Measurements from ENCODE around the gene ARHGAP10.

ARHGAP10 gene

DNA sequence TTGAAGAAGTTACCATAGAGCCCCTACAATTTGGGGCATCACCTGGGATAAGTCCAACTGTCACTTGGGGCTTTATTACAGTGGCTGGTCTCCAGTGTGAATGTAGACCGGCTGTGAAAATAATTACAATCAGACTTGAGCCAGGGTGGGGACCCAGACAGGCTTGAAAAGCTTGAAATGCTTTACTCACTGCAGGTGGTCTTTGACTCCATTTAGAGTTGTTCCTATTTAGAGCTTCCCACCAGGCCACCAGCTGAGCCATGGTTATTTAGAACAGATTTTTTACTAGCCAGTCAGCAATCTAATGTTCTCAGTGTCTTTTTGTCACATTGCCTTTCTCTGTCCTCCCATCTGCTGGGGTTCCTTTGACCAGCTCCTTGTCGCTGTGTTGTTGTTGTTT, 5.7 kb downstream of the ARHGAP10 start:
- Histone ChIP-seq H3K27ac (replicated peaks; ENCODE audit: low read length) (no peak overlapping the region), H3K36me3 (replicated peaks in 1 of 2; ENCODE audit: control insufficient read depth in 2 of 2, insufficient read depth in 2 of 2, low read length in 2 of 2) (no peaks in the 10 kb centered on the region), H3K27me3 (ENCODE audit: control insufficient read depth in 3 of 3, insufficient read depth in 3 of 3, low read depth in 1 of 3, low read length in 3 of 3) (peaks cover 2 to 44% (median 19%) of the 10 kb centered on the region in 3 experiments)

DNA sequence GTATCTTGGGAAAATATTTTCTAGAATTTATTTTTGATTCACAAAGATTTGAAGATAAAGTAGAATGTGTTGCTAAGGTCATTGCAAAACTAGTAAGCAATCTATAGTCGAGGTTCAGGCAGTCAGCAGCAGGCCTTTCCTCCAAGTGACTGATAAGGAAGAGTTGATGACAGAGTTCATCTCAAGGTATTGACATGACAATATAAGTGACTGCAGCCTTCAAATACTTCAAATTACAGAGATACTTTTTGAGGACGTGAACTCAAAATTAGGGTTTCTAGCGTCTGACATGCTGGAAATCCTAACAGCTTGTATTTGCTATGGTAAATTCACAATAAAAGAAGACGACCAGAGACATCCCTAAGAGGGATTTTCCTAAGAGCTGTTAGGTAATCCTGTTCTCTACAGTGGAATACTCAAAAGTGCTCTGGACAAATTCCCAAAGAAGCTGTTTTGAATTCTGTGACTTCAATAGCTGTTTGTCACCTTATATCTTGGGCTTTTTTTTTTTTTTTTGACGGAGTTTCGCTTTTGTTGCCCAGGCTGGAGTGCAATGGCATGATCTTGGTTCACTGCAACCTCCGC, 7.4 kb downstream of the ARHGAP10 start:
- no peak overlapping the region for H4K8ac ChIP-seq (ENCODE audit: low read depth, low read length)
- H3K18ac ChIP-seq (ENCODE audit: low read length), result no peak overlapping the region
- no peak overlapping the region for H3K23ac ChIP-seq (ENCODE audit: low read depth, low read length, poor library complexity)
- no peaks in the 10 kb centered on the region for H3K79me1 ChIP-seq (ENCODE audit: low read depth, low read length)
- no peaks in the 10 kb centered on the region for H3K9me3 ChIP-seq (replicated peaks in 1 of 2; ENCODE audit: control insufficient read depth in 2 of 2, insufficient read depth in 1 of 2, low read depth in 1 of 2, low read length in 2 of 2)
- H2BK15ac ChIP-seq (ENCODE audit: low read length), result no peak overlapping the region
- no peak overlapping the region for H2AK5ac ChIP-seq (ENCODE audit: low read depth, low read length)
- H3K27ac ChIP-seq (replicated peaks; ENCODE audit: low read length), result no peak overlapping the region
- WGBS, 2 donors (ENCODE audit: extremely low coverage in 2 of 2, insufficient read length in 2 of 2, insufficient replicate concordance in 1 of 2), result no CpG with 5 or more reads among the region's 7 CpGs
- no peak overlapping the region for H2BK5ac ChIP-seq (ENCODE audit: low read length)
- H3K27me3 ChIP-seq (ENCODE audit: control insufficient read depth in 3 of 3, insufficient read depth in 3 of 3, low read depth in 1 of 3, low read length in 3 of 3), result peaks cover 0 to 28% (median 4%) of the 10 kb centered on the region in 3 experiments
- no peak overlapping the region for H3K14ac ChIP-seq (ENCODE audit: low read length)
- no peaks in the 10 kb centered on the region for H3K36me3 ChIP-seq (replicated peaks in 1 of 2; ENCODE audit: control insufficient read depth in 2 of 2, insufficient read depth in 2 of 2, low read length in 2 of 2)
- no peak overlapping the region for H2BK12ac ChIP-seq (ENCODE audit: low read length)
- no peaks in the 10 kb centered on the region for H3K4me1 ChIP-seq (ENCODE audit: control insufficient read depth in 2 of 2, insufficient read depth in 1 of 2, low read depth in 1 of 2, low read length in 2 of 2)
- no peak overlapping the region for H3K4ac ChIP-seq (ENCODE audit: low read length)
- H3K9ac ChIP-seq (ENCODE audit: low read depth, low read length, poor library complexity), result no peak overlapping the region
- no peak overlapping the region for H3K4me3 ChIP-seq (ENCODE audit: low read length in 2 of 2)
- H2AFZ ChIP-seq (ENCODE audit: low read length), result no peak overlapping the region
- no peak overlapping the region for H4K91ac ChIP-seq (ENCODE audit: low read depth, low read length, poor library complexity)
- H3K4me2 ChIP-seq (ENCODE audit: insufficient read depth, low read length, poor library complexity, severe bottlenecking), result no peak overlapping the region
- H2BK120ac ChIP-seq (ENCODE audit: low read depth, low read length), result no peak overlapping the region
- DNase-seq (ENCODE audit: low spot score), result no peak

More for the DNA sequence above, 5.7 kb downstream of the ARHGAP10 start:
- Histone ChIP-seq H2BK15ac (ENCODE audit: low read length) (no peak overlapping the region), H3K4me1 (ENCODE audit: control insufficient read depth in 2 of 2, insufficient read depth in 1 of 2, low read depth in 1 of 2, low read length in 2 of 2) (peaks cover 0 to 5% of the 10 kb centered on the region in 2 donors), H3K4me3 (ENCODE audit: low read length in 2 of 2) (no peak overlapping the region), H4K91ac (ENCODE audit: low read depth, low read length, poor library complexity) (no peak overlapping the region), H3K9ac (ENCODE audit: low read depth, low read length, poor library complexity) (no peak overlapping the region), H2BK5ac (ENCODE audit: low read length) (no peak overlapping the region), H2AK5ac (ENCODE audit: low read depth, low read length) (no peak overlapping the region), H3K4ac (ENCODE audit: low read length) (no peak overlapping the region), H3K18ac (ENCODE audit: low read length) (no peak overlapping the region), H3K79me1 (ENCODE audit: low read depth, low read length) (no peaks in the 10 kb centered on the region), H3K14ac (ENCODE audit: low read length) (no peak overlapping the region), H3K4me2 (ENCODE audit: insufficient read depth, low read length, poor library complexity, severe bottlenecking) (no peak overlapping the region), H2BK12ac (ENCODE audit: low read length) (no peak overlapping the region), H4K8ac (ENCODE audit: low read depth, low read length) (no peak overlapping the region), H2BK120ac (ENCODE audit: low read depth, low read length) (no peak overlapping the region), H2AFZ (ENCODE audit: low read length) (no peak overlapping the region), H3K9me3 (replicated peaks in 1 of 2; ENCODE audit: control insufficient read depth in 2 of 2, insufficient read depth in 1 of 2, low read depth in 1 of 2, low read length in 2 of 2) (no peaks in the 10 kb centered on the region), H3K23ac (ENCODE audit: low read depth, low read length, poor library complexity) (no peak overlapping the region)
- WGBS, 2 donors (ENCODE audit: extremely low coverage in 2 of 2, insufficient read length in 2 of 2, insufficient replicate concordance in 1 of 2), result no CpG with 5 or more reads among the region's 2 CpGs
- DNase-seq (ENCODE audit: low spot score), result no peak

- peaks cover 0 to 23% (median 2%) of the 10 kb centered on the region in 3 experiments for H3K27me3 ChIP-seq (ENCODE audit: control insufficient read depth in 3 of 3, insufficient read depth in 3 of 3, low read depth in 1 of 3, low read length in 3 of 3)
- no peak overlapping the region for H3K23ac ChIP-seq (ENCODE audit: low read depth, low read length, poor library complexity)
- H3K9ac ChIP-seq (ENCODE audit: low read depth, low read length, poor library complexity), result no peak overlapping the region
- no peaks in the 10 kb centered on the region for H3K79me1 ChIP-seq (ENCODE audit: low read depth, low read length)
- WGBS, 2 donors (ENCODE audit: extremely low coverage in 2 of 2, insufficient read length in 2 of 2, insufficient replicate concordance in 1 of 2), result no CpG with 5 or more reads among the region's 3 CpGs
- H2BK120ac ChIP-seq (ENCODE audit: low read depth, low read length), result no peak overlapping the region
- H3K4me3 ChIP-seq (ENCODE audit: low read length in 2 of 2), result no peak overlapping the region
- no peak overlapping the region for H2AK5ac ChIP-seq (ENCODE audit: low read depth, low read length)
- H2BK15ac ChIP-seq (ENCODE audit: low read length), result no peak overlapping the region
- H3K4ac ChIP-seq (ENCODE audit: low read length), result no peak overlapping the region
- DNase-seq (ENCODE audit: low spot score), result no peak
- H3K4me1 ChIP-seq (ENCODE audit: control insufficient read depth in 2 of 2, insufficient read depth in 1 of 2, low read depth in 1 of 2, low read length in 2 of 2), result no peaks in the 10 kb centered on the region
- H3K27ac ChIP-seq (replicated peaks; ENCODE audit: low read length), result no peak overlapping the region
- H2BK5ac ChIP-seq (ENCODE audit: low read length), result no peak overlapping the region
- H3K18ac ChIP-seq (ENCODE audit: low read length), result no peak overlapping the region
- H4K91ac ChIP-seq (ENCODE audit: low read depth, low read length, poor library complexity), result no peak overlapping the region
- no peaks in the 10 kb centered on the region for H3K9me3 ChIP-seq (replicated peaks in 1 of 2; ENCODE audit: control insufficient read depth in 2 of 2, insufficient read depth in 1 of 2, low read depth in 1 of 2, low read length in 2 of 2)
- H4K8ac ChIP-seq (ENCODE audit: low read depth, low read length), result no peak overlapping the region
- H3K36me3 ChIP-seq (replicated peaks in 1 of 2; ENCODE audit: control insufficient read depth in 2 of 2, insufficient read depth in 2 of 2, low read length in 2 of 2), result no peaks in the 10 kb centered on the region
- no peak overlapping the region for H3K4me2 ChIP-seq (ENCODE audit: insufficient read depth, low read length, poor library complexity, severe bottlenecking)
- no peak overlapping the region for H3K14ac ChIP-seq (ENCODE audit: low read length)
- no peak overlapping the region for H2AFZ ChIP-seq (ENCODE audit: low read length)
- no peak overlapping the region for H2BK12ac ChIP-seq (ENCODE audit: low read length)
Observed at GRCh38 chr4:147740176-147740575, 8.3 kb downstream of the ARHGAP10 start.

- Histone ChIP-seq H3K9me3 (replicated peaks in 1 of 2; ENCODE audit: control insufficient read depth in 2 of 2, insufficient read depth in 1 of 2, low read depth in 1 of 2, low read length in 2 of 2) (no peaks in the 10 kb centered on the region), H3K23ac (ENCODE audit: low read depth, low read length, poor library complexity) (no peak overlapping the region), H4K91ac (ENCODE audit: low read depth, low read length, poor library complexity) (no peak overlapping the region), H3K79me1 (ENCODE audit: low read depth, low read length) (no peaks in the 10 kb centered on the region), H3K18ac (ENCODE audit: low read length) (no peak overlapping the region), H2BK5ac (ENCODE audit: low read length) (no peak overlapping the region), H2BK120ac (ENCODE audit: low read depth, low read length) (no peak overlapping the region), H2BK15ac (ENCODE audit: low read length) (no peak overlapping the region), H3K14ac (ENCODE audit: low read length) (no peak overlapping the region), H3K4me2 (ENCODE audit: insufficient read depth, low read length, poor library complexity, severe bottlenecking) (no peak overlapping the region), H3K4ac (ENCODE audit: low read length) (no peak overlapping the region), H3K9ac (ENCODE audit: low read depth, low read length, poor library complexity) (no peak overlapping the region), H3K36me3 (replicated peaks in 1 of 2; ENCODE audit: control insufficient read depth in 2 of 2, insufficient read depth in 2 of 2, low read length in 2 of 2) (no peaks in the 10 kb centered on the region), H3K4me1 (ENCODE audit: control insufficient read depth in 2 of 2, insufficient read depth in 1 of 2, low read depth in 1 of 2, low read length in 2 of 2) (no peaks in the 10 kb centered on the region), H2AFZ (ENCODE audit: low read length) (no peak overlapping the region), H4K8ac (ENCODE audit: low read depth, low read length) (no peak overlapping the region), H3K4me3 (ENCODE audit: low read length in 2 of 2) (no peak overlapping the region), H2BK12ac (ENCODE audit: low read length) (no peak overlapping the region), H3K27me3 (ENCODE audit: control insufficient read depth in 3 of 3, insufficient read depth in 3 of 3, low read depth in 1 of 3, low read length in 3 of 3) (peaks cover 0 to 12% (median 0%) of the 10 kb centered on the region in 3 experiments), H3K27ac (replicated peaks; ENCODE audit: low read length) (no peak overlapping the region), H2AK5ac (ENCODE audit: low read depth, low read length) (no peak overlapping the region)
- DNase-seq (ENCODE audit: low spot score), result no peak
- no CpG with 5 or more reads among the region's 1 CpG for WGBS, 2 donors (ENCODE audit: extremely low coverage in 2 of 2, insufficient read length in 2 of 2, insufficient replicate concordance in 1 of 2)
Observed at GRCh38 chr4:147741190-147741788, 9.4 kb downstream of the ARHGAP10 start.
